ENCODE results near the gene ADARB1. TPM values are rescaled to one million over a fixed set of nuclear protein-coding genes. Genes with fewer than 3 reads are reported as not detected.

ADARB1 gene
- total and polyA plus RNA-seq, 2 of the 8 experiments (the other 6 are each of a cell fraction or from before 2014, with no cell fraction given): 4.7 to 14.9 TPM

- no peaks in the 10 kb centered on the region for H3K9me3 ChIP-seq (ENCODE audit: insufficient read depth in 2 of 2, low read depth in 1 of 2, low read length in 1 of 2)
- peaks cover 0 to 5% of the 10 kb centered on the region in 2 experiments for H4K20me1 ChIP-seq (replicated peaks in 1 of 2; ENCODE audit: control insufficient read depth in 1 of 2, insufficient read depth in 2 of 2, low read length in 2 of 2)
- H4K5ac ChIP-seq (ENCODE audit: insufficient read length, low read depth, low read length): no peak overlapping the region
- no peak for DNase-seq (ENCODE audit: low read depth in 1 of 2, low spot score in 2 of 2)
- H3K36me3 ChIP-seq (ENCODE audit: control insufficient read depth in 2 of 4, insufficient read depth in 4 of 4, low read length in 3 of 4): peaks cover 0 to 3% (median 0%) of the 10 kb centered on the region in 4 experiments; a peak in 2 of 8 replicates
- no peak overlapping the region for H4K91ac ChIP-seq (replicated peaks; ENCODE audit: insufficient read length, low read length)
- H3K27me3 ChIP-seq (replicated peaks in 1 of 4; ENCODE audit: control insufficient read depth in 3 of 4, extremely low read depth in 1 of 4, insufficient read depth in 3 of 4, low read length in 3 of 4): no peaks in the 10 kb centered on the region
- H4K8ac ChIP-seq (ENCODE audit: extremely low read depth, insufficient read depth, low read length): no peak overlapping the region
- H3K79me1 ChIP-seq (ENCODE audit: low read depth, low read length): no peaks in the 10 kb centered on the region
- FAIRE-seq: no peak
- H2AK5ac ChIP-seq (ENCODE audit: low read depth, low read length): no peak overlapping the region
- 86% methylated on average over 16 of the region's 16 CpGs; no CpG with 5 or more reads in 1 of the 2 experiments for WGBS, 2 experiments (ENCODE audit: extremely low coverage in 1 of 2, insufficient coverage in 1 of 2, insufficient read length in 1 of 2, insufficient replicate concordance in 2 of 2, low coverage in 1 of 2, low lambda C conversion rate in 2 of 2, missing lambda C conversion rate in 1 of 2)
- no peak overlapping the region for H3K14ac ChIP-seq (ENCODE audit: insufficient read length)
- H3K27ac ChIP-seq (ENCODE audit: low read depth, low read length): no peak overlapping the region
- H3K4me1 ChIP-seq (replicated peaks in 1 of 4; ENCODE audit: control insufficient read depth in 3 of 4, insufficient read depth in 4 of 4, low read length in 3 of 4): no peaks in the 10 kb centered on the region
- H3K4ac ChIP-seq (replicated peaks; ENCODE audit: insufficient read length, low read depth, low read length): no peak overlapping the region
- no peak overlapping the region for H2BK20ac ChIP-seq (ENCODE audit: low read length)
- H3K4me2 ChIP-seq (ENCODE audit: insufficient read depth in 1 of 2, low read depth in 2 of 2, low read length in 2 of 2): no peak overlapping the region
- H3K79me2 ChIP-seq (ENCODE audit: control insufficient read depth in 1 of 2, insufficient read depth in 2 of 2, low read length in 2 of 2): no peaks in the 10 kb centered on the region
- H2BK120ac ChIP-seq (replicated peaks; ENCODE audit: low read depth, low read length): no peak overlapping the region
- no peak overlapping the region for H3K56ac ChIP-seq (replicated peaks; ENCODE audit: insufficient read length, low read depth, low read length)
- no peak overlapping the region for H3K4me3 ChIP-seq (ENCODE audit: extremely low read depth in 1 of 4, insufficient read depth in 2 of 4, low read depth in 3 of 4, low read length in 4 of 4)
- H2BK5ac ChIP-seq (ENCODE audit: low read depth, low read length): 0 out of 2 replicates have a peak overlapping the region, but pooled peaks have one; percentile 44
- H3K18ac ChIP-seq (ENCODE audit: extremely low read depth, low read length): no peak overlapping the region; the same call in 1 of the 2 replicates
- 0 out of 2 replicates have a peak overlapping the region, but pooled peaks have one; percentile 68 for H2BK12ac ChIP-seq (ENCODE audit: low read depth, low read length)
- CTCF ChIA-PET (ENCODE audit: partially characterized antibody): interaction anchor here (0.5 kb wide), 1 partner anchor 20 kb away, joined by 3 read pairs; no protein-coding TSS in a partner anchor
- H2BK15ac ChIP-seq (ENCODE audit: low read length): no peak overlapping the region
- no peak overlapping the region for H3K9ac ChIP-seq (replicated peaks in 1 of 4; ENCODE audit: extremely low read depth in 1 of 4, low read depth in 3 of 4, low read length in 3 of 4)
- POLR2A ChIA-PET (ENCODE audit: partially characterized antibody): no interaction called here
- H2AFZ ChIP-seq (ENCODE audit: low read length): no peak overlapping the region
- H3K23me2 ChIP-seq (ENCODE audit: low read depth, low read length): no peaks in the 10 kb centered on the region
- H3K23ac ChIP-seq (ENCODE audit: insufficient read length): no peak overlapping the region
- TF ChIP-seq ZNF274 (IDR thresholded peaks at IDR 0.05; ENCODE audit: borderline replicate concordance, extremely low read depth, low read length): no peak
- no peak for TF ChIP-seq SIRT6 (IDR thresholded peaks at IDR 0.05; ENCODE audit: low read length)
- no peak for TF ChIP-seq CBX8 (IDR thresholded peaks at IDR 0.05; ENCODE audit: borderline replicate concordance, low read depth, low read length)
- TF ChIP-seq EZH2 (IDR thresholded peaks at IDR 0.05; ENCODE audit: low read depth, low read length, severe bottlenecking): no peak
- no peak for TF ChIP-seq CTBP2 (IDR thresholded peaks at IDR 0.05; ENCODE audit: borderline replicate concordance, insufficient read depth, insufficient read length, low read length)
- TF ChIP-seq ASH2L (IDR thresholded peaks at IDR 0.05; ENCODE audit: low read length): no peak
- TF ChIP-seq JUND (IDR thresholded peaks at IDR 0.05; ENCODE audit: low read length): no peak
- TF ChIP-seq RFX5 (IDR thresholded peaks at IDR 0.05; ENCODE audit: borderline replicate concordance, low read depth, low read length): no peak
- no peak for TF ChIP-seq GTF2F1 (IDR thresholded peaks at IDR 0.05; ENCODE audit: borderline replicate concordance, low read depth, low read length)
- TF ChIP-seq SP4 (IDR thresholded peaks at IDR 0.05; ENCODE audit: low read length): no peak
- TF ChIP-seq CBX5 (IDR thresholded peaks at IDR 0.05; ENCODE audit: low read depth, low read length): no peak
- no peak for TF ChIP-seq CHD2 (IDR thresholded peaks at IDR 0.05; ENCODE audit: low read length)
- TF ChIP-seq MAX (IDR thresholded peaks at IDR 0.05): no peak
- TF ChIP-seq HDAC2 (IDR thresholded peaks at IDR 0.05; ENCODE audit: borderline replicate concordance in 1 of 2, low read depth in 2 of 2, low read length in 2 of 2): no peak
- TF ChIP-seq HDAC6 (IDR thresholded peaks at IDR 0.05; ENCODE audit: low read depth, low read length): no peak
Measured at GRCh38 chr21:45202889-45203288, 128.5 kb downstream of the ADARB1 start.

Measured in H1 (cell line).